Liver (tissue), 9 donors: Measurements from ENCODE around the gene HRH4. TPM values are rescaled to one million over a fixed set of nuclear protein-coding genes. Genes with fewer than 3 reads are reported as not detected.

Experiments used
- DNase-seq: peaks from one replicate; pipeline ENCODE4 v3.0.0-alpha.2; 2017; ENCODE audit warnings: low spot score
- H3K27ac ChIP-seq, 2 donors: one replicate each; pipeline ENCODE4 v1.7.0; 2013; ENCODE audit warnings: inconsistent platforms in 2 of 2, low read length in 2 of 2, control low read depth in 1 of 2, low read depth in 1 of 2, mild to moderate bottlenecking in 1 of 2
- H3K27me3 ChIP-seq, 4 donors: one replicate each; pipeline versions ENCODE4 v1.6.1 to v1.7.0; 2013; ENCODE audit warnings: low read length in 3 of 4, inconsistent platforms in 1 of 4, mild to moderate bottlenecking in 1 of 4, moderate library complexity in 1 of 4; ENCODE audit not compliant: control insufficient read depth in 4 of 4, insufficient read depth in 4 of 4
- H3K36me3 ChIP-seq, 4 donors: one replicate each; pipeline versions ENCODE4 v1.6.1 to v1.7.0; 2013; ENCODE audit warnings: low read length in 3 of 4, mild to moderate bottlenecking in 3 of 4, low read depth in 1 of 4, moderate library complexity in 1 of 4; ENCODE audit not compliant: control insufficient read depth in 4 of 4, insufficient read depth in 3 of 4
- H3K4me1 ChIP-seq, 4 donors: one replicate each; pipeline versions ENCODE4 v1.6.1 to v1.7.0; 2013; ENCODE audit warnings: low read length in 3 of 4, mild to moderate bottlenecking in 3 of 4, moderate library complexity in 1 of 4; ENCODE audit not compliant: control insufficient read depth in 4 of 4, insufficient read depth in 4 of 4
- H3K4me3 ChIP-seq, 3 donors: one replicate each; pipeline versions ENCODE4 v1.6.1 to v1.7.0; 2013; ENCODE audit warnings: low read length in 3 of 3, control low read depth in 1 of 3, low read depth in 1 of 3, mild to moderate bottlenecking in 1 of 3
- H3K9ac ChIP-seq, 2 donors: one replicate each; pipeline ENCODE4 v1.7.0; 2013; ENCODE audit warnings: low read length in 2 of 2, mild to moderate bottlenecking in 2 of 2, moderate library complexity in 2 of 2, control low read depth in 1 of 2, low read depth in 1 of 2
- H3K9me3 ChIP-seq, 4 donors: one replicate each; pipeline versions ENCODE4 v1.6.1 to v1.7.0; 2013; ENCODE audit warnings: low read length in 3 of 4; ENCODE audit not compliant: control insufficient read depth in 4 of 4
- ATF3 ChIP-seq: IDR thresholded peaks from 2 replicates; pipeline ENCODE4 v1.6.1; 2016; ENCODE audit warnings: antibody characterized with exemption
- CTCF ChIP-seq: fragments of 150-350 bp; IDR thresholded peaks from 2 replicates; pipeline ENCODE4 v1.5.1; 2017; ENCODE audit warnings: improper control_type of control experiment, low read depth, low read length; ENCODE audit not compliant: missing input control
- EGR1 ChIP-seq, 2 donors: IDR thresholded peaks; 2 replicates each; pipeline ENCODE4 v1.6.1; 2016 to 2018; ENCODE audit warnings: antibody characterized with exemption in 2 of 2, low read depth in 2 of 2
- FOXA1 ChIP-seq: IDR thresholded peaks from 2 replicates; pipeline ENCODE4 v1.6.1; 2016; ENCODE audit warnings: antibody characterized with exemption
- FOXA2 ChIP-seq: IDR thresholded peaks from 2 replicates; pipeline ENCODE4 v1.6.1; 2016; ENCODE audit warnings: antibody characterized with exemption
- GABPA ChIP-seq, 2 donors: IDR thresholded peaks in 1 of 2; conservative IDR thresholded peaks in 1 of 2; 2 replicates each; pipeline ENCODE4 v1.6.1; 2016; ENCODE audit warnings: antibody characterized with exemption in 2 of 2, mild to moderate bottlenecking in 1 of 2, moderate library complexity in 1 of 2
- HNF4A ChIP-seq, 2 donors: conservative IDR thresholded peaks; 2 replicates each; pipeline ENCODE4 v1.6.1; 2016; ENCODE audit warnings: antibody characterized with exemption in 2 of 2, mild to moderate bottlenecking in 2 of 2
- HNF4G ChIP-seq: IDR thresholded peaks from 2 replicates; pipeline ENCODE4 v1.6.1; 2016; ENCODE audit warnings: antibody characterized with exemption
- JUND ChIP-seq, 2 donors: IDR thresholded peaks; 2 replicates each; pipeline ENCODE4 v1.6.1; 2016; ENCODE audit warnings: antibody characterized with exemption in 2 of 2
- MAX ChIP-seq: IDR thresholded peaks from 2 replicates; pipeline ENCODE4 v1.6.1; 2016; ENCODE audit warnings: antibody characterized with exemption
- NR2F2 ChIP-seq: IDR thresholded peaks from 2 replicates; pipeline ENCODE4 v1.6.1; 2016; ENCODE audit warnings: antibody characterized with exemption
- RAD21 ChIP-seq, 2 donors: IDR thresholded peaks; 2 replicates each; pipeline ENCODE4 v1.6.1; 2016; ENCODE audit warnings: antibody characterized with exemption in 2 of 2, mild to moderate bottlenecking in 2 of 2
- REST ChIP-seq: IDR thresholded peaks from 2 replicates; pipeline ENCODE4 v1.6.1; 2016; ENCODE audit warnings: antibody characterized with exemption, mild to moderate bottlenecking
- RXRA ChIP-seq, 2 donors: IDR thresholded peaks; 2 replicates each; pipeline ENCODE4 v1.6.1; 2017 to 2018; ENCODE audit warnings: antibody characterized with exemption in 2 of 2, mild to moderate bottlenecking in 1 of 2
- SP1 ChIP-seq: IDR thresholded peaks from 2 replicates; pipeline ENCODE4 v1.6.1; 2018; ENCODE audit warnings: antibody characterized with exemption, mild to moderate bottlenecking
- TAF1 ChIP-seq: conservative IDR thresholded peaks from 2 replicates; pipeline ENCODE4 v1.6.1; 2016; ENCODE audit warnings: antibody characterized with exemption, mild to moderate bottlenecking
- YY1 ChIP-seq: IDR thresholded peaks from 2 replicates; pipeline ENCODE4 v1.6.1; 2016; ENCODE audit warnings: antibody characterized with exemption, mild to moderate bottlenecking
- ZBTB33 ChIP-seq: IDR thresholded peaks from 2 replicates; pipeline ENCODE4 v1.6.1; 2016; ENCODE audit warnings: antibody characterized with exemption
- WGBS: extraction: QIAGEN DNeasy Blood & Tissue Kit; methylation state at CpG from one replicate; pipeline ENCODE4 v1.1.7; 2013; 5-methylcytosine and 5-hydroxymethylcytosine counted together
- polyA plus RNA-seq, 2 donors: library from polyadenylated mRNA; stranded (reverse) in 1 of 2; unstranded in 1 of 2; fragments of 200-250 nt in 1 of 2; fragments of >200 nt in 1 of 2; fragmentation: Nextera tagmentation in 1 of 2; extraction: Ambion mirVana in 1 of 2; gene quantifications; one replicate each; pipeline versions ENCODE4 v1.2.1 to v1.2.3, GENCODE V29; 2013 to 2015
- total RNA-seq, 2 donors: library from RNA; depleted of rRNA; stranded (reverse); fragments of >200 nt; gene quantifications; one replicate each; pipeline ENCODE4 v1.2.3, GENCODE V29; 2014
- donor health status: healthy.
- donor health status: healthy.
- donor health status: healthy.
- donor health status: healthy.
- donor health status: healthy.

The HRH4 gene
- total and polyA plus RNA-seq, 4 donors: 0.02 to 0.19 (median 0.17) TPM; not detected in 1

- no peak for DNase-seq
- Histone ChIP-seq H3K4me1 (no peaks in the 10 kb centered on the region), H3K9me3 (no peaks in the 10 kb centered on the region), H3K9ac (no peak overlapping the region), H3K27me3 (no peaks in the 10 kb centered on the region), H3K4me3 (no peak overlapping the region), H3K27ac (no peak overlapping the region), H3K36me3 (peaks cover 0 to 2% (median 0%) of the 10 kb centered on the region in 4 donors)
- 87% methylated on average over 4 of the region's 4 CpGs for WGBS
- no peak for TF ChIP-seq ATF3
- no peak for TF ChIP-seq JUND (IDR thresholded peaks at IDR 0.05)
- TF ChIP-seq HNF4A (conservative IDR thresholded peaks at IDR 0.05): no peak
- TF ChIP-seq NR2F2: no peak
- TF ChIP-seq ZBTB33: no peak
Observed at GRCh38 chr18:24459772-24460171, 665 bp upstream of the HRH4 start.

GRCh38 chr18:24461996-24462395 lies 1.6 kb downstream of the HRH4 start:
- no peaks in the 10 kb centered on the region for H3K4me1 ChIP-seq
- no peak overlapping the region for H3K4me3 ChIP-seq
- H3K27me3 ChIP-seq: no peaks in the 10 kb centered on the region
- no peak overlapping the region for H3K27ac ChIP-seq
- H3K36me3 ChIP-seq: peaks cover 0 to 2% (median 0%) of the 10 kb centered on the region in 4 donors
- H3K9ac ChIP-seq: no peak overlapping the region
- TF ChIP-seq HNF4A (conservative IDR thresholded peaks at IDR 0.05) (no peak), NR2F2 (no peak), FOXA1 (no peak), HNF4G (no peak), REST (no peak), TAF1 (no peak), SP1 (no peak), RXRA (IDR thresholded peaks at IDR 0.05) (no peak), CTCF (no peak), EGR1 (IDR thresholded peaks at IDR 0.05; ENCODE audit: low read depth in 2 of 2) (no peak), RAD21 (IDR thresholded peaks at IDR 0.05) (no peak), ZBTB33 (no peak), ATF3 (no peak), FOXA2 (no peak), MAX (no peak), JUND (IDR thresholded peaks at IDR 0.05) (no peak), GABPA (IDR thresholded peaks at IDR 0.05 in 1 of 2, conservative IDR thresholded peaks at IDR 0.05 in 1 of 2) (no peak), YY1 (no peak)
- H3K9me3 ChIP-seq: no peaks in the 10 kb centered on the region
- no peak for DNase-seq
- WGBS: 97% methylated on average over 8 of the region's 8 CpGs
